ENCODE data around the gene CDC45. TPM values are rescaled to one million over a fixed set of nuclear protein-coding genes. Genes with fewer than 3 reads are reported as not detected.

CDC45 gene
- total RNA-seq, 1 experiment from 2014 or later, result 32.2 TPM

DNA sequence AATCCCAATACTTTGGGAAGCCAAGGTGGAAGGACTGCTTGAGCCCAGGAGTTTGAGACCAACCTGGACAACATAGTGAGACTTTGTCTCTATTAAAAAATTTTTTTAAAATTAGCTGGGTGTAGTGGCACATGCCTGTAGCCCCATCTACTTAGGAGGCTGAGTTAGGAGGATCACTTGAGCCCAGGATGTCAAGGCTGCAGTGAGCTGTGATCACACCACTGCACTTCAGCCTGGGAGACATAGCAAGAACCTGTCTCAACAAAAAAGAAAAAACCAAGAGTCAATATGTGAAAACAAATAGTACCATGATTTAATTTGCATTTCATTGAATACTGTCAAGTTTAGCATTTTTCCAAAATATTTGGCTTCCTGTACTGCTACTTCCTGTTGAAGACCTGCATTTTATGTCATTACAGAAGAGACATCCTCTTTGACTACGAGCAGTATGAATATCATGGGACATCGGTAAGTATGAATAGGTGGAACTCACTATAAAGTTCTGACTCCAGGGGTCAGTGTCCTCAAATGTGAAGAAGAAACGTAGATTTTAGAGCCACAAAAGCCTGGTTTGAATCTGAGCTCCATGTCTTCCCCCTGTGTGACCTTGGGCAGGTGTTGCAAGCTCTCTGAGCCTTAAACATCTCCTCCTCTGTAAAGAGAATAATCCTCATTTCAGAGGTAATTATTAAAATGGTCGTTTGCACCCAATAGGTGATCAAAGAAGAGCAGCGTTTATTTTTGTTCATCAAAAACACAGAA lies 16.0 kb downstream of the CDC45 start:
- DNase-seq (ENCODE audit: low read depth), result peak; percentile 13

DNA sequence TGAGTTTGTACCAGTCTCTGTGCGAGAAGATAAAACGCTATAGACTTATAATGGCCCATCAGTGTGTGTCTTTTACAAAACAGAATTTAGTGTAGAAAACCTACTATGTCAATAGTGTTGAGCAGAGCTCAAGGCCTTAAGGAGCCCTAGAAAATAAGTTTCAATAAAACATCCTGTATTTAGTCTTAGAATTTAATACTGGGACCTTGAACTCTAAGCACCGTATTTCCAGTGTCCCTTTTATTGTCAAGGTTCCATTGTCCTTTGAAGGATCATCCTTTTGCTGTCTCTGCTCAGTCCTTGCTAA lies 16.6 kb downstream of the CDC45 start:
- no peak for DNase-seq (ENCODE audit: low read depth)

DNA sequence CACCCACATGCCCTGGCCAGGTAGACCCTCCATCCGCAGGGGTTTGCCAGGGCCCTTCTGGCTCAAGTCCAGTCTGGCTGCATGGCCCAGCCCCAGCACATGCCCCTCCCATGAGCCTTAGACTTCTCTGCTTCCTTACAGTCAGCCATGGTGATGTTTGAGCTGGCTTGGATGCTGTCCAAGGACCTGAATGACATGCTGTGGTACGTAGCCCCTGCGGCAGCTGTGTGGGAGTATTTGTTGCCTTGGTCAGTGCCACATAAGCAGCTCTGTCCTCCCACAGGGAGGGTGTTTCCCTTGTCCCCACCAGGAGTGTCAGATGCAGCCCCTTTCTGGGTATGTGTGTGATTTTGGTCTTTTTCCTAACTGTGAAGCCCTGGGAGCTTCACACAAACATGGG lies 17.5 kb downstream of the CDC45 start:
- DNase-seq (ENCODE audit: low read depth), result peak; percentile 60

DNA sequence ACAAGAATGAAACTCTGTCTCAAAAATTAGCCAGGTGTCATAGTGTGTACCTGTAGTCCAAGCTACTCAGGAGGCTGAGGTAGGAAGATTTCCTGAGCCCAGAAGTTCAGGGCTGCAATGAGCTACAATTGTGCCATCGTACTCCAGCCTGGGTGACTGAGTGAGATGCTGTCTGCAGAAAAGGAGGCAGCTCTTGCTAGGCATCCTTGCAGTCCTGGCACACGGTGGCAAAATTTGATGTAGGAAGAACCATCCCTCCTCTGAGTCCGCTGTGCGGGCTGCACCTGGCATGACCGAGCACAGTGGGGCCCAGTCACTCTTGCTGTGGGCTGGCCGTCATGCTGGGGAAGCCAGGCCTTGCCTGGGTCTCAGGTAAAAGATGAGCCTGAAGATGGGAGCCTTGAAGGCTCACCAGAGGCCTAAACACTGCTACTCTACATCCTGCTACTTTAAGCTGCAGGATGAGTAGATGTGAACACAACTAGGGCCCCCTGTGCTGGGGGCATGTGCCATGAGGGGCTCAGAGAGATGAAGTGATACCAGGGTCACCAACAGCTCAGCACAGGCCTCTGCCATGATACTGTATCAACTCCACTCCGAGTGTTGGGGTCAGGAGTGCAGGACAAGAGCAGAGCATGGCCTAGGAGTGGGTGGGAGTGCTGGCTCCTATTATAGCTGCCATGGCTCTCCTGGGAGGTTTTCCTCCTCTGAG lies 18.6 kb downstream of the CDC45 start:
- no peak for DNase-seq (ENCODE audit: low read depth)

DNA sequence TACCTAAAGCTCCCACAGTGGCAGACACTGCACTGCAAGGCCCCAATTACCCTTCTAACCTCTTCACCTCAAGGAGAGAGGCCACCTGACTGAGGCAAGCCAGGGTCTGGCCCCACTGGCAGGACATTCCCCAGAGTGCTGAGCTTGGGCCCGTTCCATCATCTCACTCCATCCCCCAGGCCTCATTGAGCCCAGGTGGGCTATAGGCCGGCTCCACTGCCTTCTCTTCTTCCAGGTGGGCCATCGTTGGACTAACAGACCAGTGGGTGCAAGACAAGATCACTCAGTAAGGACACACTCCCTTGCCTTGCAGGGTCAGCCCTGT lies 19.1 kb downstream of the CDC45 start:
- no peak for DNase-seq (ENCODE audit: low read depth)

DNA sequence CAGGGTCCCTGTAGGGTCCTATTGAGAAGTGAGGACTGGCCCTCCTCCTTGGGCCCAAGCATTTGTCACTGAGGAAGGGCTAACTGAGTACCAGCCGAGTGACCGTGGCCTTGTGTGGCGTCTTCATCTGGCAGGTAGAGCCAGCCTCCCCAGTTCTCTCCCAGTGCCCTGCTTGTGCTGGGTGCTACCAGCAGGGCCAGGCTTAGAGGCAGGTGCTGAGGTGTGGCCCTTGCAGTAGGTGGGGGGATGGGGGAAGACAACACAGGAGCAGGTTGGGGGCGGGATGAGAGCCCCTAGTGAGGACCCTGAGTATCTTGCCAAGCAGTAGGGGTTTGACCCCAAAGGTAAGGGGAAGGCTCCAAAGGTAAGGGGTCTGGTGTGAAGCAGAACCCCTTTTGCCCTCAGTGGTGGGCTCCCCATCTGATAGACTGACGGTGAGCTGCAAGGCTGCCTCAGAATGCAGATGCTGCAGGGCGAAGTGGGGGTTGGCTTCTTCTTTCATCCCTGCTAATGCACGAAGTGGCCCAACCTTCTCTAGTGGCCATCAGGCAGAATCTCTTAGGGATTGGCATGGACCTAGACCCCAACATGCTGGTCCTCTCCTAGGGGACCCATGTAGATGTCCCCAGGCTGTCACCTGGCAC lies 19.6 kb downstream of the CDC45 start:
- DNase-seq (ENCODE audit: low read depth), result no peak

DNA sequence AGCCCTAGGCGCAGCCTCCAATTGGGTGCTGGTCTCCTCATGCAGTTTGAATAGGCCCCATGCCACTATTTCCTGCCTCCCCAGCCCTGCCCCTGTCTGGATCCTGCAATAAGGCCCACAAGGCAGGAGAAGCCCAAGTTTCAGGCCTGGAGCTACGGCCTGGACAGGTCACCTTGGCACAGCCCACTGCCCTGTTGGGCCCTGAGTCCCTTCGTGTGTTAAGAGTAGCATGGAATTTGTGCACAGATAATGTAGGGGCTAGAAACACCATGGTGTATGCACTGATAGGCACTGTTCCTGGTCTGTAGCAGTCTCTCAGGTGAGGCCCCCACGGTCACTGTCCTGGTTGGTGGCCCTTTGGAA lies 20.1 kb downstream of the CDC45 start:
- no peak for DNase-seq (ENCODE audit: low read depth)

DNA sequence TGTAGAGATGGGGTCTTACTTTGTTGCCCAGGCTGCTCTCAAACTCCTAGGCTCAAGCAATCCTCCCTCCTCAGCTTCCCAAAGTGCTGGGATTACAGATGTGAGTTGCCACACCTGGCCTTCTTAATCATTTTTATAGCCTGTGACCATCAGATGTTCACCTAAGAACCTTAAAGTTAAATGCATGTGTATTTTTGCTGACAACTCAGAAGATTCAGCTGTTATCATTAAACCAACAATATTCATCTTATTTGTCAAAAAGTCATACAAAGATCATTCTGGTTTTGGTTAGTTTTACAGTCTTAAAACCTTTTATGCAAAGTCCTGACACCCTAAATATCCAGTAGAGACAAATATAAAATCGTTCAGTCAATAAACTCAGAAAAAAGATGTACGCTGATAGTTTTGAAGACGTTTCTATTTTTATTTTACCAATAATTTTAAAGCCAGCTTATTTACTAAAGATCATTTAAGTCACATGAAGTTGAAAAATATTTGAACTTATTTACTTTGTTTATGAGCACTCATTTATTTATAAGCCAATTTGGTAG lies 22.3 kb downstream of the CDC45 start:
- no peak for DNase-seq (ENCODE audit: low read depth)

DNA sequence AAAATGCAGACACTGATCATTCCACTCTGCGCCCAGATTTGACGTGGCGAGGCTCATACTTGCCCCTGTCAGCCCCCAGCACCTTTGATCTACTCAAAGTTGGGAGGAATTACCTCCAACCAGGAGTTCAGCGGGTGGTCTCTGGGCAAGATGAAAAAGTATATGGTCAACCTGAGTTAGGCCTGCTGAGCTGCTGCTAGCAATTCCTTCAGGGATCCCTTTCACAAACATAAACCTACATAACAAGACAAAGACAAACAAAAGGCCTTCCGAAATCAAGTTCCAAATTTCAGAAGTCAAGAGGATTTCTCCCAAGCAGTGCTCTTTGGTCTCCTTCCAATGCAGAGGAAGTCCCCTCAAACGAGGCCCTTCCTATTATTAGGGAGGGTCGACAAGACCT lies 23.6 kb downstream of the CDC45 start:
- no peak for DNase-seq (ENCODE audit: low read depth)

DNA sequence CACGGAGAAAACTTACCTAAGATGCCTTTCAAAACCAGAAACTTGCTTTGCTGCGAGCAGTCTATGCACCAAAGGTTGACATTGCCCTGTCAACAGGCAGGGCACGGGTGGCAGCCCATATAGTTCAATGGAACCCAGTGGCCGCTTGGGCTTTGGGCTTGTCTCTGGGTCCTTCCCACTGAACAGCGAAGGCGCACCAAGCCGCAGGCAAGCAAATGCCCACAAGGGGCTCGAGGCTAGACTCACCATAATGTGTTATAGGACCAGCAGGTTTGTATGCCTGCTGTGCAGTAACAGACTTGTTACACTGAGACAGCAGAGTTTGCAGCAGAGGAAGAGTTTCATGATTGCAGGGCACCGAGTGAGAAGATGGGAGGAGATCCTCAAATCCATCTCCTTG lies 24.1 kb downstream of the CDC45 start:
- no peak for DNase-seq (ENCODE audit: low read depth)

DNA sequence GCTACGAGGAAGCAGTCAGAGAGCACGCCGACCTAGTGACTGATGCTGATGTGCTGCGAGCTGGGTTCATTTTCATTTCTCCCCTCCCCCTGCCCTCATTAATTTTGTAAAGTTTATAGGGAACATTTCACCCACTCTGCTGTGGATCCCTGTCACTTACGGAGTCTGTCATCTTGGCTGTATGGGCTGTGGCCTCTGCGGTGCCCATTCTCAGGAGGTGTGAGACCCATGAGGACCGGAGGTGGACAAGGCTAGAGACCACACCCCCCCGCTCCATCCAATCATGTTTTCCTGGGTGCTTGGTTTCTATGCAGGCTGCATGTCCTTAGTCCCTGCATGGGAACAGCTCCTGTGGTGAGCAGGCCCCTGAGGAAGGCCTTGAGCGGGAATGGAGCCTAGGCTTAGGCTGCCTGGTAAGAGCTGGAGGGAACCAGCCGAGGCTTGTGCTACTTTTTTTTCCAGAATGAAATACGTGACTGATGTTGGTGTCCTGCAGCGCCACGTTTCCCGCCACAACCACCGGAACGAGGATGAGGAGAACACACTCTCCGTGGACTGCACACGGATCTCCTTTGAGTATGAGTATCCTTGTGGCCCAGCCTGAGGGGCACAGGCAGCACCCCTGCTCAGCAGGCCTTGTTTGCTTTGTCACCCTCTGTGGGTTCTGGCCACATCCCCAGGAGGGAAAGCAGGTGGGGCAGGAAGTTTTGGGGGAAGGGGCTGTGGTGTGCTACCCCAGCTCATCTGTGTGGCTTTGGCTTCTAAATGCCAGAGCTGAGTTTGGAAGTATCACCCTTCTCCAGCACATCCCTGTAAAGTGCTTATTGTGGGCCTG lies 25.4 kb downstream of the CDC45 start:
- DNase-seq (ENCODE audit: low read depth), result no peak

DNA sequence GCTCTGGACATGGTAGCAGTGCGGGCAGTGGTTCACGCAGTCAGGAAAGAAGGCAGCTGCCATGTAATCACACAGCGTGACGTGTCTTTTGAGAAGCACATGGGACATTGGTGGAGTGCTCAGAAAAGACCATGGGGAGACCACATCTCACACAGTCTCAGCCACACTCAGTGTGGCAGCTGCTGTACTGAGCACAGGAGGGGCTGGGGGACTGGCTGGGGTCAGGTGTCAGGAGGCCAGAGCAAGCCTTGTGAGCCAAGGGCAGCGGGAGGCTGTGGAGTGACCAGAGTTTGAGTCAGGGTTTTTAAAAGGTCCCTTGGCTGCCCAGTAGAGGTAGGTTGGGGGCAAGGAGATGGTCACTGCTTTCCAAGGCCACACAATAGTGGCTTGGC lies 26.0 kb downstream of the CDC45 start:
- DNase-seq (ENCODE audit: low read depth), result no peak

DNA sequence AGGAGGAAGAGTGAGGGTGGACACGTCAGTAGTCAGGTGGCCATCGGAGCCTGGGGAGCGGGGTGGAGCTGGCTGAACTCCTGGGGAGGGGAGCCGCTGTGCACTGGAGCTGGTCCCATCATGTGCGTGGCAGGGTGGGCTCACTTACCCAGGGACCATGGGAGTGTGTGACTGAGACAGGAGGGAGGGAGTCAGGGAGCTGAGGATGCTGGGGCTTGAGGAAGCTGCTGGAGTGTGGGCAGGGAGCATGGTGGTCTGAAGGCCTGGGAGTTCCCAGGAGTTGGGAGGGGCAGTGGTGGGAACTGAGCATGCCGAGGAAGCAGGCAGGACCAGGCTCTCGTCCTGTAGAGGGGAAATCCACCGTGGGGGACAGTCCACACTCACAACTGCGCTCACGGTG lies 26.5 kb downstream of the CDC45 start:
- no peak for DNase-seq (ENCODE audit: low read depth)

DNA sequence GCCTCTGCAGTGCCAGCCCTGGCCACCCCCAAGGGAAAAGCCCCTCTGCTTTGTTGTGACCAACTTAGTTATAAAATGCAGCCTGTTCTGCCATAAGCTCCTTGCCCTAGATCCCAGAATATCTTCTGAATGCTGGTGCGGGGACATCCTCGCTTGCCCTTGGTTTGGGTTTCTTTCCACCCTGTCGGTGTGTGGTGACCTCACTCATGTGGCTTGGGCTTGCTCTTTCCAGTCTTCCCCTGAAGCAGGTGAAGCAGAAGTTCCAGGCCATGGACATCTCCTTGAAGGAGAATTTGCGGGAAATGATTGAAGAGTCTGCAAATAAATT lies 27.8 kb downstream of the CDC45 start:
- no peak for DNase-seq (ENCODE audit: low read depth)

DNA sequence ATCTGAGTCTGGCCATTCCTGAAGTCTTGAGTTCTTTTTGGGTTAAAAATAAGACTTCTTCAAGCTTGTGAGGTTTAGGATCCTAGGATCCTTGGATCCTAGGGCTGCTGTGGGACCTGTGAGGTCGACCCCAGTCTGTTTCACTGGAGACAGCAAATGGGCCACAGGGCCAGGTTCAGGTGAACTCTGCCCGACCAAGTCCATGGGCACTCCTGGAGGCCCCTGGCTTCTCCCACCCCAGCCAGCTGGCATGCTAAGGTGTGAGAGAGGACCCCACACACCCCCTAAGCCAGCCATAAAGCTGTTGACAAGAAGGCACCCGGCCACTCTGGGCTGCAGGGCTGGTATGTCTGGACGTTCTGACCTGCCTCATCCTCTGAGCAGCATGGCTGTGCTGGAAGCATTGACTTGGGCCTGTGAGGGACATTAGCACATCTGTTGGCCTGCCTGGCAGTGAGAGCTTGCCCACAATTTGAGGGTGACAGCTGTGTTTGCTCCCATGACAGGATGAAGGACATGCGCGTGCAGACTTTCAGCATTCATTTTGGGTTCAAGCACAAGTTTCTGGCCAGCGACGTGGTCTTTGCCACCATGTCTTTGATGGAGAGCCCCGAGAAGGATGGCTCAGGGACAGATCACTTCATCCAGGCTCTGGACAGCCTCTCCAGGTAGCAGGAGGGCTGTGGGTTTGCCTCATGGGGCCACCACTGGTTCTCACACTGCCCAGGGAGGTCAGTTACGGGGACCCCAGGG lies 28.5 kb downstream of the CDC45 start:
- no peak for DNase-seq (ENCODE audit: low read depth)

DNA sequence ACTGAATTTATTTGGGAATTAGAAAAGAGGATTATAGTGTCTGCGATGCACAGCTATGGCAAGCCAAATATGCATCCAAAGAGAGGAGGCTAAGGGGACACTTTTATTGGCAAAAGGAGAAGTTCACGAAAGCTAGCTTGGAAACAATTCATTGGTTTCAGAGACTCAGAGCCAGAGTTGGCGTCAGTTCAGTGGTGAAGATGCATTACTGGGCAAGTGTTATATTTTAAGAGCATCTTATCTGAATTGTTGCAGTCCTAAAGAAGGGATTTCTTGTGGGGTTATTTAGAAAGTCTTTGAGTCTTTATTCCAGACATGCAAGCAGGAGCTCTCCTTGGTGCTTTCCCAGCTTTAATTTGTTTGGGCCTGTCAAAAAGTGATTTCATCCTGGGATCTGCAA lies 29.5 kb downstream of the CDC45 start:
- no peak for DNase-seq (ENCODE audit: low read depth)

DNA sequence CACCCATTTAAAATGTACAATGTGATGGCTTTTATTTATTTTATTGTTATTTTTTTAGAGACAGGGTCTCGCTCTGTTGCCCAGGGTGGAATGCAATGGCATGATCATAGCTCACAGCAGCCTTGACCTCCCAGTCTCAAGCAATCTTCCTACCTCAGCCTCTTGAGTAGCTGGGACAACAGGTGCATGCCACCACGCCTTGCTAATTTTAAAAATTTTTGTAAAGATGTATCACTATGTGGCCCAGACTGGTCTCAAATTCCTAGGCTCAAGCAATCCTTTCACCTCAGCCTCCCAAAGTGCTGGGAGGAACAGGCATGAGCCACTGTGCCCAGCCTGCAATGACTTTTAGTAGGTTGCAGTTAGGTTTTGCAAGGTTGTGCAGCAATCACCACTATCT lies 30.2 kb downstream of the CDC45 start:
- no peak for DNase-seq (ENCODE audit: low read depth)

DNA sequence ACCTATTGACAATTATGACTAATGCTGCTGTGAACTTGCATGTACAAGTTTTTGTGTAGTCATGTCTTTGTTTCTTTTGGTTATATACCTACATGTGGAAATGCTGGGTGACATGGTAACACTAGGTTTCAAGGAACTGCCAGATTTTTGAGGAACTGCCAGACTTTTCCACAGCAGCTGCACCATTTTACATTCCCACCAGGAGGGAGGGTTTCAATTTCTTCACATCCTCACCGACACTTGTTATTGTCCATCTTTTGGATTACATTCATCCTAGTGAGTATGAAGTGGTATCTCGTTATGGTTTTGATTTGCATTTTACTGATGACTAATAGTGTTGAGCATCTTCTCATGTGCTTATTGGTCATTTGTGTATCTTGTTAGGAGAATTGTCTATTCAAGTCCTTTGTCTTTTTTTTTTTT lies 31.2 kb downstream of the CDC45 start:
- DNase-seq (ENCODE audit: low read depth), result no peak

DNA sequence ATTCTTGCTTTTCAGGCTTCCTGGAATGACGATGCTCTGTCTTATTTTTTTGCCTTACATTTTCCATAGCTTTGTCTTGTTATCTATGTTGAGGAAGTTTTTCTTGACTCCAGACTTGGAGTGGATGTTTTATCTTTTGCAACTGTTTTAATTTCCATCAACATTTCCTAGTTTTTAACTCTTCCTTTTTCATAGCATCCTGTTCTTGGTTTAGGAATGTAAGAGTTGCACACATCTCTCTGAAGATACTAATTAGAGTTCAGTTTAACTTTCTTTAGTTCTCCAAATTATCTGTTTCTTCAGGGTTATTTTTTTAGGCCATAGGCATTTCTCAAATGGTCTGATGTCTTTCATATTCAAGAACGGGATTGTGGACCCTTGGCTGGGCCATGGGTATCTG lies 34.1 kb downstream of the CDC45 start:
- DNase-seq (ENCODE audit: low read depth), result no peak

DNA sequence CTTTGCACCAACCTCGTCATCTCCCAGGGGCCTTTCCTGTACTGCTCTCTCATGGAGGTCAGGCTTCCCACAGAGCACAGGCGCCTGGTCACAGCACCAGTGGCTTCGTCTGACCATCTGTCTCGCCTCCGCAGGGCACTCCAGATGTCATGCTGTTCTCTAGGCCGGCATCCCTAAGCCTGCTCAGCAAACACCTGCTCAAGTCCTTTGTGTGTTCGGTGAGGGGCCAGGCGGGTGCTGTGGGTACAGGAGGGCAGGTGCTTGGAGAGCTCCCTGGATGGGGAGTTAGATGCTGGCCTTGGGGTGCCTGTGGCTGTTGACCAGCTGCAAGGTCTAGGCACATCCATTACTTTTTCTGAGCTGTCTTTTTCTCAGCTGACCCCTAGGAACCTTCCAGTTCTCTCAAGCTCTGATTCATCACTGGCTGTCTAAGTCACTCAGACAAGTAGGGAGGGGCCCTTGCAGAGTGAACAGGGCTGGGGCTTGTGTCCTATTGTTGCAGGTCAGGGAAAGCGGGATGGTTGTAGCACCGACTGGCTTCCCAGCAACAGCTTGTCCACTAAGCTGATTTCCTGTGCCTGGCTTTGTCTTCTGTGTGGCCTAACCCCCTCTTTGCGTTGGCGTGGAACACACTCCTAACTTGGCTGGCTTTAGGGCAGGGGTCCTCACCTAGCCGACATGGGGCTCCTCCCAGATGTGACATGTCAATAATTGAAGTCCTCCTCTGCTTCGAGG lies 35.3 kb downstream of the CDC45 start:
- DNase-seq (ENCODE audit: low read depth), result no peak

Measured in M059J (cell line).